A549 (cell line): ENCODE results near the gene TIMM21. TPM values are rescaled to one million over a fixed set of nuclear protein-coding genes. Genes with fewer than 3 reads are reported as not detected.

Source experiments
- ATAC-seq, 2 experiments: fragments of 200-7000 bp in 1 of 2; fragments of >200 bp in 1 of 2; cut with Nextera tagmentation in 1 of 2; cut with Tn5 transposase in 1 of 2; 3 replicates each; pipeline versions ENCODE4 v1.8.0 to v1.9.1; 2018 to 2020; ENCODE audit warnings: mild to moderate bottlenecking in 1 of 2, moderate library complexity in 1 of 2
- CTCF ChIA-PET: fragments of 300-600 bp; sonication (Branson Sonifier 250); formaldehyde crosslinking; extraction: SDS; loops from one replicate; lab custom pipeline; 2021; ENCODE audit warnings: antibody characterized with exemption, inconsistent platforms; lab: Yijun Ruan, JAX
- POLR2A ChIA-PET: fragments of 350-600 bp; formaldehyde crosslinking; extraction: SDS; loops from one replicate; lab custom pipeline; 2021; ENCODE audit warnings: antibody characterized with exemption, inconsistent platforms; lab: Yijun Ruan, JAX
- DNase-seq, 2 experiments: peaks; one replicate each; pipeline versions ENCODE4 v3.0.0 to v3.0.0-alpha.2; 2011 to 2016; ENCODE audit warnings: low read depth in 1 of 2, low spot score in 1 of 2
- FAIRE-seq: peaks from 2 replicates; lab custom pipeline; 2011; peaks lifted over from hg19 to GRCh38; lab: Jason Lieb, UNC
- H3K27ac ChIP-seq, 2 experiments: fragments of >200 bp; sonication (Bioruptor Twin); formaldehyde crosslinking; 3 replicates each; pipeline ENCODE4 v1.5.1; 2016 to 2017
- H3K4me1 ChIP-seq: fragments of >200 bp; sonication (Bioruptor Twin); formaldehyde crosslinking; 3 replicates; pipeline ENCODE4 v1.6.1; 2016
- H3K4me2 ChIP-seq: fragments of >200 bp; sonication (Bioruptor Twin); formaldehyde crosslinking; 3 replicates; pipeline ENCODE4 v1.6.1; 2016
- H3K4me3 ChIP-seq: fragments of >200 bp; sonication (Bioruptor Twin); formaldehyde crosslinking; 3 replicates; pipeline ENCODE4 v1.5.1; 2016
- H3K9me3 ChIP-seq: fragments of >200 bp; sonication (Bioruptor Twin); formaldehyde crosslinking; 3 replicates; pipeline ENCODE4 v1.6.1; 2016
- CBX2 ChIP-seq: fragments of 200-600 bp; sonication (generic); IDR thresholded peaks from 2 replicates; pipeline ENCODE4 v1.6.1; 2016; ENCODE audit warnings: low read depth, mild to moderate bottlenecking, borderline replicate concordance
- CHD2 ChIP-seq: fragments of 150-350 bp; IDR thresholded peaks from 2 replicates; pipeline ENCODE4 v1.6.1; 2014; ENCODE audit warnings: low read length; ENCODE audit not compliant: partially characterized antibody
- HOXA7 ChIP-seq: fragments of 250-450 bp; sonication (Bioruptor Pico); IDR thresholded peaks from 2 replicates; pipeline ENCODE4 v1.5.0; 2020; ENCODE audit warnings: mild to moderate bottlenecking, moderate library complexity
- HOXB5 ChIP-seq: fragments of 250-450 bp; sonication (Bioruptor Pico); IDR thresholded peaks from 2 replicates; pipeline ENCODE4 v1.5.0; 2020; ENCODE audit warnings: mild to moderate bottlenecking, moderate library complexity
- KDM1A ChIP-seq: fragments of 200-600 bp; sonication (generic); IDR thresholded peaks from 2 replicates; pipeline ENCODE4 v1.6.1; 2016; ENCODE audit warnings: low read depth, mild to moderate bottlenecking
- MAFK ChIP-seq: fragments of 450-650 bp; IDR thresholded peaks from 2 replicates; pipeline ENCODE4 v1.6.1; 2014; ENCODE audit not compliant: partially characterized antibody
- MYC ChIP-seq: IDR thresholded peaks from 2 replicates; pipeline ENCODE4 v1.6.1; 2012; ENCODE audit warnings: mild to moderate bottlenecking, inconsistent platforms, low read length, improper control_type of control experiment, borderline replicate concordance
- NFE2L2 ChIP-seq: fragments of 150-350 bp; conservative IDR thresholded peaks from 2 replicates; pipeline ENCODE4 v1.6.1; 2014; ENCODE audit warnings: low read length
- TP53 ChIP-seq: fragments of 250-450 bp; sonication (Bioruptor Pico); IDR thresholded peaks from 2 replicates; pipeline ENCODE4 v1.5.0; 2021; ENCODE audit warnings: mild to moderate bottlenecking, moderate library complexity
- ZC3H11A ChIP-seq: fragments of 450-650 bp; IDR thresholded peaks from 2 replicates; pipeline ENCODE4 v1.6.1; 2014; ENCODE audit warnings: antibody characterized with exemption, mild to moderate bottlenecking
- ZFP36 ChIP-seq: fragments of 450-650 bp; IDR thresholded peaks from 2 replicates; pipeline ENCODE4 v1.6.1; 2014; ENCODE audit warnings: borderline replicate concordance; ENCODE audit not compliant: partially characterized antibody
- ZNF302 ChIP-seq: fragments of 250-450 bp; sonication (Bioruptor Pico); IDR thresholded peaks from 2 replicates; pipeline ENCODE4 v1.9.0; 2021; ENCODE audit warnings: inconsistent platforms, mild to moderate bottlenecking, moderate library complexity
- WGBS: methylation state at CpG from one replicate; pipeline ENCODE4 v1.1.6; 2017; ENCODE audit errors: missing lambda C conversion rate; 5-methylcytosine and 5-hydroxymethylcytosine counted together
- polyA plus RNA-seq, 4 experiments: library from polyadenylated mRNA; depleted of rRNA in 3 of 4; stranded (reverse); fragments of >200 nt; fragmentation: RNase III in 1 of 4; extraction: RNeasy Plus Mini Kit Qiagen cat#74134 plus additional on column Dnase treatment in 1 of 4; gene quantifications; 2 replicates in 3 of 4; 3 replicates in 1 of 4; pipeline ENCODE4 v1.2.3, GENCODE V29; 2011 to 2017
- TF ChIP-seq, protein P1 (sequence below): IDR thresholded peaks from 2 replicates; pipeline ENCODE4 v1.6.1; 2012; ENCODE audit warnings: low read depth, borderline replicate concordance
- TF ChIP-seq, protein P2 (sequence below): fragments of 450-650 bp; IDR thresholded peaks from 2 replicates; pipeline ENCODE4 v1.6.1; 2014; ENCODE audit warnings: antibody characterized with exemption
- TF ChIP-seq, protein P3 (sequence below): fragments of 150-350 bp; IDR thresholded peaks from 2 replicates; pipeline ENCODE4 v1.6.1; 2014; ENCODE audit warnings: low read depth, mild to moderate bottlenecking, low read length
- TF ChIP-seq, protein P4 (sequence below): fragments of >200 bp; sonication (Bioruptor Twin); formaldehyde crosslinking; IDR thresholded peaks from 3 replicates; pipeline ENCODE4 v1.6.1; 2016
- TF ChIP-seq, protein P5 (sequence below): IDR thresholded peaks from 2 replicates; pipeline ENCODE4 v1.6.1; 2012
- TF ChIP-seq, protein P6 (sequence below): fragments of 250-450 bp; sonication (Bioruptor Pico); IDR thresholded peaks from 2 replicates; pipeline ENCODE4 v1.5.0; 2021; ENCODE audit warnings: mild to moderate bottlenecking, moderate library complexity, borderline replicate concordance
- TF ChIP-seq, protein P7 (sequence below): IDR thresholded peaks from 2 replicates; pipeline ENCODE4 v1.6.1; 2012
- TF ChIP-seq, protein P8 (sequence below): fragments of >200 bp; sonication (Bioruptor Twin); formaldehyde crosslinking; IDR thresholded peaks from 2 replicates; pipeline ENCODE4 v1.6.1; 2016

TIMM21 gene
- polyA plus RNA-seq, 2 of the 4 experiments (the other 2 are of a cell fraction): 61.4 to 64.6 TPM

DNA sequence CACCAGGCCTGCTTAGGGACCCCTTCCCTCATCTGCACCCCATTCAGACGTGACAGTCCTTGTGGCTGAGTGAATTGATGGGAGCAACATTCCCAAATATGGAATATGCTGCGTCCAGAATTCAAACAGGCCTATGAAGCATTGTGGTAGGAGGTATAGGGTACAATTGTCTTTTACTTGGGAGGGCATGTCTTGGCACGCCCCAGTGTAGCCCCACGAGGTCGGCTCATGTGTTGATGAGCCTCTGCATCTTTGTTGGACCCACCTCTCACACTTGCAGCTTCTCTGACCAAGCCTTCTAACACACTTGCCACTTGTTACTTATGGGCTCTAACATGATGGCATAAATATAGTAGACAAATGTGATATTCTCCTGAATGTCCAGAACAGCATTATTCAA, 1.6 kb downstream of the TIMM21 start:
- CTCF ChIA-PET: no interaction called here
- FAIRE-seq (no peak), DNase-seq (no peak), ATAC-seq (no peak)
- Histone ChIP-seq H3K9me3 (no peaks in the 10 kb centered on the region), H3K4me2 (peak overlapping the region; percentile 74), H3K4me3 (no peak overlapping the region), H3K4me1 (peaks cover 6% of the 10 kb centered on the region; the same call in 1 of the 3 replicates), H3K27ac (0 out of 6 replicates have a peak overlapping the region, but pooled peaks of 1 of the 2 experiments have one; percentile 31)
- 87% methylated on average over 5 of the region's 5 CpGs for WGBS
- no peak for TF ChIP-seq NFE2L2
- no peak for TF ChIP-seq CBX2
- TF ChIP-seq, protein P1, sequence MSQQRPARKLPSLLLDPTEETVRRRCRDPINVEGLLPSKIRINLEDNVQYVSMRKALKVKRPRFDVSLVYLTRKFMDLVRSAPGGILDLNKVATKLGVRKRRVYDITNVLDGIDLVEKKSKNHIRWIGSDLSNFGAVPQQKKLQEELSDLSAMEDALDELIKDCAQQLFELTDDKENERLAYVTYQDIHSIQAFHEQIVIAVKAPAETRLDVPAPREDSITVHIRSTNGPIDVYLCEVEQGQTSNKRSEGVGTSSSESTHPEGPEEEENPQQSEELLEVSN: no peak
- TF ChIP-seq HOXA7: no peak
- no peak for TF ChIP-seq ZC3H11A
- TF ChIP-seq ZNF302 (CRISPR knock-in tag): no peak
- TF ChIP-seq, protein P2, sequence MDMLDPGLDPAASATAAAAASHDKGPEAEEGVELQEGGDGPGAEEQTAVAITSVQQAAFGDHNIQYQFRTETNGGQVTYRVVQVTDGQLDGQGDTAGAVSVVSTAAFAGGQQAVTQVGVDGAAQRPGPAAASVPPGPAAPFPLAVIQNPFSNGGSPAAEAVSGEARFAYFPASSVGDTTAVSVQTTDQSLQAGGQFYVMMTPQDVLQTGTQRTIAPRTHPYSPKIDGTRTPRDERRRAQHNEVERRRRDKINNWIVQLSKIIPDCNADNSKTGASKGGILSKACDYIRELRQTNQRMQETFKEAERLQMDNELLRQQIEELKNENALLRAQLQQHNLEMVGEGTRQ: no peak
- no peak for TF ChIP-seq MYC
- TF ChIP-seq, protein P3, sequence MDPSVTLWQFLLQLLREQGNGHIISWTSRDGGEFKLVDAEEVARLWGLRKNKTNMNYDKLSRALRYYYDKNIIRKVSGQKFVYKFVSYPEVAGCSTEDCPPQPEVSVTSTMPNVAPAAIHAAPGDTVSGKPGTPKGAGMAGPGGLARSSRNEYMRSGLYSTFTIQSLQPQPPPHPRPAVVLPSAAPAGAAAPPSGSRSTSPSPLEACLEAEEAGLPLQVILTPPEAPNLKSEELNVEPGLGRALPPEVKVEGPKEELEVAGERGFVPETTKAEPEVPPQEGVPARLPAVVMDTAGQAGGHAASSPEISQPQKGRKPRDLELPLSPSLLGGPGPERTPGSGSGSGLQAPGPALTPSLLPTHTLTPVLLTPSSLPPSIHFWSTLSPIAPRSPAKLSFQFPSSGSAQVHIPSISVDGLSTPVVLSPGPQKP: no peak
- TF ChIP-seq, protein P4, sequence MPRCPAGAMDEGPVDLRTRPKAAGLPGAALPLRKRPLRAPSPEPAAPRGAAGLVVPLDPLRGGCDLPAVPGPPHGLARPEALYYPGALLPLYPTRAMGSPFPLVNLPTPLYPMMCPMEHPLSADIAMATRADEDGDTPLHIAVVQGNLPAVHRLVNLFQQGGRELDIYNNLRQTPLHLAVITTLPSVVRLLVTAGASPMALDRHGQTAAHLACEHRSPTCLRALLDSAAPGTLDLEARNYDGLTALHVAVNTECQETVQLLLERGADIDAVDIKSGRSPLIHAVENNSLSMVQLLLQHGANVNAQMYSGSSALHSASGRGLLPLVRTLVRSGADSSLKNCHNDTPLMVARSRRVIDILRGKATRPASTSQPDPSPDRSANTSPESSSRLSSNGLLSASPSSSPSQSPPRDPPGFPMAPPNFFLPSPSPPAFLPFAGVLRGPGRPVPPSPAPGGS: no peak
- no peak for TF ChIP-seq ZFP36
- TF ChIP-seq, protein P5, sequence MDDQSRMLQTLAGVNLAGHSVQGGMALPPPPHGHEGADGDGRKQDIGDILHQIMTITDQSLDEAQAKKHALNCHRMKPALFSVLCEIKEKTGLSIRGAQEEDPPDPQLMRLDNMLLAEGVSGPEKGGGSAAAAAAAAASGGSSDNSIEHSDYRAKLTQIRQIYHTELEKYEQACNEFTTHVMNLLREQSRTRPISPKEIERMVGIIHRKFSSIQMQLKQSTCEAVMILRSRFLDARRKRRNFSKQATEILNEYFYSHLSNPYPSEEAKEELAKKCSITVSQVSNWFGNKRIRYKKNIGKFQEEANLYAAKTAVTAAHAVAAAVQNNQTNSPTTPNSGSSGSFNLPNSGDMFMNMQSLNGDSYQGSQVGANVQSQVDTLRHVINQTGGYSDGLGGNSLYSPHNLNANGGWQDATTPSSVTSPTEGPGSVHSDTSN: no peak
- POLR2A ChIA-PET: no interaction called here

DNA sequence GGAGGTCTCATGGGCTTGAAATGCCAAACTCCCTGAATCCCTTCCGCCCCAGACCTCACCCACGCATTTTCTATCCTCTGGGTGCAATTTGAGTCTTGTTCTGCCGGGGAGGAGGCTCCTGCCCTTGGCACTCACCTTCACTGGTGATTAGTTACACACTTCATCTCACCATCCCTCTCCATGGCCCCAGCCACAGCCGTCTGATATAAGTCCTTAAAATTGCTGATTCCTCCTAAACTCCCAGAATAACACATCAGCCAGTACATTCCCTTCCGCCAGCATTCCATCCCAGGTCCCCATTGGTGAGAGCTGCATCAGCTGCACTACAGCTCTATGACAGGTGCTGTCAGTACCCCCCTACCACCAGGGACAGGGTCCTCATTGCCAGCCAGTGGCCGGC, 3.9 kb downstream of the TIMM21 start:
- TF ChIP-seq, protein P5: no peak
- TF ChIP-seq NFE2L2: no peak
- Histone ChIP-seq H3K4me2 (no peak overlapping the region), H3K27ac (no peak overlapping the region), H3K4me1 (peaks cover 6% of the 10 kb centered on the region; the same call in 1 of the 3 replicates), H3K9me3 (no peaks in the 10 kb centered on the region), H3K4me3 (no peak overlapping the region)
- ChIA-PET POLR2A (no interaction called here), CTCF (interaction anchor here (0.9 to 1.3 kb wide), 2 partner anchors 19 to 450 kb away, joined by 3 read pairs; no protein-coding TSS in a partner anchor)
- no peak for ATAC-seq
- no peak for FAIRE-seq
- DNase-seq: no peak
- 96% methylated on average over 6 of the region's 6 CpGs for WGBS

DNA sequence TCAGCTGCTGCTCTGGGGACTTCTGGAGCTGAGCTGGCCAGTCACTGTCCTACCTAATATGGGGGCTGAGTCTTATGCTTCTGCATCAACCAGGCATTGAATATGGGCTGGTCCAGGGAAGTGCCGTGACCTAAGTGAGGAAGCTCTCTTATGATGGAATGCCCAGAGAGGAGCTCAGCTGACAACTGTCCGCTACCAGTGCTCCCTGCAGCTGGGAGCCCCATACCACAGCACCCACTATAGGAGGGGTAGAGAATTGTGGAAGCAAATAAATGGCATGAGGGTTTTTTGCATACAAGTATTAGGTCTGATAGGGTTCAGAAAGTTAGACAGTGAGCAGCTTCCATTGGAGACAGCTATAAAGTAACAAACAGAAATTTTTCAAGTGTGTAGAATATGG, 4.5 kb downstream of the TIMM21 start:
- Histone ChIP-seq H3K4me2 (no peak overlapping the region), H3K4me3 (no peak overlapping the region), H3K4me1 (peaks cover 6% of the 10 kb centered on the region; the same call in 1 of the 3 replicates), H3K27ac (no peak overlapping the region), H3K9me3 (no peaks in the 10 kb centered on the region)
- WGBS: 86% methylated on average over 1 of the region's 2 CpGs
- ATAC-seq (no peak), FAIRE-seq (no peak), DNase-seq (no peak)
- CTCF ChIA-PET: interaction anchor here (1.3 kb wide), 1 partner anchor 450 kb away, joined by 3 read pairs; no protein-coding TSS in a partner anchor
- POLR2A ChIA-PET: no interaction called here
- no peak for TF ChIP-seq KDM1A
- TF ChIP-seq, protein P6, sequence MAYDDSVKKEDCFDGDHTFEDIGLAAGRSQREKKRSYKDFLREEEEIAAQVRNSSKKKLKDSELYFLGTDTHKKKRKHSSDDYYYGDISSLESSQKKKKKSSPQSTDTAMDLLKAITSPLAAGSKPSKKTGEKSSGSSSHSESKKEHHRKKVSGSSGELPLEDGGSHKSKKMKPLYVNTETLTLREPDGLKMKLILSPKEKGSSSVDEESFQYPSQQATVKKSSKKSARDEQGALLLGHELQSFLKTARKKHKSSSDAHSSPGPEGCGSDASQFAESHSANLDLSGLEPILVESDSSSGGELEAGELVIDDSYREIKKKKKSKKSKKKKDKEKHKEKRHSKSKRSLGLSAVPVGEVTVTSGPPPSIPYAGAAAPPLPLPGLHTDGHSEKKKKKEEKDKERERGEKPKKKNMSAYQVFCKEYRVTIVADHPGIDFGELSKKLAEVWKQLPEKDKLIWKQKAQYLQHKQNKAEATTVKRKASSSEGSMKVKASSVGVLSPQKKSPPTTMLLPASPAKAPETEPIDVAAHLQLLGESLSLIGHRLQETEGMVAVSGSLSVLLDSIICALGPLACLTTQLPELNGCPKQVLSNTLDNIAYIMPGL (CRISPR knock-in tag): no peak
- TF ChIP-seq, protein P7, sequence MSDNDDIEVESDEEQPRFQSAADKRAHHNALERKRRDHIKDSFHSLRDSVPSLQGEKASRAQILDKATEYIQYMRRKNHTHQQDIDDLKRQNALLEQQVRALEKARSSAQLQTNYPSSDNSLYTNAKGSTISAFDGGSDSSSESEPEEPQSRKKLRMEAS: no peak
- TF ChIP-seq MYC: no peak
- TF ChIP-seq HOXB5 (CRISPR knock-in tag): no peak
- TF ChIP-seq MAFK: no peak
- TF ChIP-seq, protein P3: no peak
- TF ChIP-seq ZNF302 (CRISPR knock-in tag): no peak
- no peak for TF ChIP-seq TP53 (CRISPR knock-in tag)
- no peak for TF ChIP-seq CHD2
- TF ChIP-seq NFE2L2: no peak
- TF ChIP-seq, protein P8, sequence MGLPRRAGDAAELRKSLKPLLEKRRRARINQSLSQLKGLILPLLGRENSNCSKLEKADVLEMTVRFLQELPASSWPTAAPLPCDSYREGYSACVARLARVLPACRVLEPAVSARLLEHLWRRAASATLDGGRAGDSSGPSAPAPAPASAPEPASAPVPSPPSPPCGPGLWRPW: no peak
